ENCODE measurements around the gene KCNQ4.

The KCNQ4 gene

GRCh38 chr1:40834968-40835545 lies 51.5 kb downstream of the KCNQ4 start:
- no peak for FAIRE-seq

GRCh38 chr1:40836283-40836682 lies 52.7 kb downstream of the KCNQ4 start:
- FAIRE-seq (no peak), DNase-seq (ENCODE audit: insufficient read length, low spot score) (no peak)
- no peak for TF ChIP-seq PAX5 (IDR thresholded peaks at IDR 0.05; ENCODE audit: insufficient read depth, low read length, severe bottlenecking)

More at GRCh38 chr1:40834968-40835545, 51.5 kb downstream of the KCNQ4 start:
- TF ChIP-seq PAX5 (IDR thresholded peaks at IDR 0.05; ENCODE audit: insufficient read depth, low read length, severe bottlenecking) (no peak), POLR2AphosphoS5 (IDR thresholded peaks at IDR 0.05; ENCODE audit: low read depth, low read length) (no peak), SPI1 (IDR thresholded peaks at IDR 0.05; ENCODE audit: low read depth, low read length) (no peak), POU2F2 (IDR thresholded peaks at IDR 0.05; ENCODE audit: low read depth, low read length) (no peak), POLR2A (IDR thresholded peaks at IDR 0.05; ENCODE audit: low read depth, low read length) (no peak), TAF1 (IDR thresholded peaks at IDR 0.05; ENCODE audit: low read depth, low read length) (no peak)
- DNase-seq (ENCODE audit: insufficient read length, low spot score): no peak

- TF ChIP-seq POU2F2 (IDR thresholded peaks at IDR 0.05; ENCODE audit: low read depth, low read length) (no peak), POLR2A (IDR thresholded peaks at IDR 0.05; ENCODE audit: low read depth, low read length) (no peak), SPI1 (IDR thresholded peaks at IDR 0.05; ENCODE audit: low read depth, low read length) (no peak), POLR2AphosphoS5 (IDR thresholded peaks at IDR 0.05; ENCODE audit: low read depth, low read length) (no peak), PAX5 (IDR thresholded peaks at IDR 0.05; ENCODE audit: insufficient read depth, low read length, severe bottlenecking) (no peak), TAF1 (IDR thresholded peaks at IDR 0.05; ENCODE audit: low read depth, low read length) (no peak)
- no peak for FAIRE-seq
- DNase-seq (ENCODE audit: insufficient read length, low spot score): no peak
These were observed 54.0 kb downstream of the KCNQ4 start for GRCh38 chr1:40837601-40838000.

- FAIRE-seq (no peak), DNase-seq (ENCODE audit: insufficient read length, low spot score) (no peak)
- TF ChIP-seq TAF1 (IDR thresholded peaks at IDR 0.05; ENCODE audit: low read depth, low read length): no peak
- no peak for TF ChIP-seq POU2F2 (IDR thresholded peaks at IDR 0.05; ENCODE audit: low read depth, low read length)
- no peak for TF ChIP-seq POLR2A (IDR thresholded peaks at IDR 0.05; ENCODE audit: low read depth, low read length)
- no peak for TF ChIP-seq PAX5 (IDR thresholded peaks at IDR 0.05; ENCODE audit: insufficient read depth, low read length, severe bottlenecking)
- no peak for TF ChIP-seq POLR2AphosphoS5 (IDR thresholded peaks at IDR 0.05; ENCODE audit: low read depth, low read length)
- no peak for TF ChIP-seq SPI1 (IDR thresholded peaks at IDR 0.05; ENCODE audit: low read depth, low read length)
These were observed 54.7 kb downstream of the KCNQ4 start for GRCh38 chr1:40838045-40838979.

GRCh38 chr1:40838980-40839942 lies 55.7 kb downstream of the KCNQ4 start:
- DNase-seq (ENCODE audit: insufficient read length, low spot score) (no peak), FAIRE-seq (no peak)
- TF ChIP-seq POLR2A (IDR thresholded peaks at IDR 0.05; ENCODE audit: low read depth, low read length) (no peak), POLR2AphosphoS5 (IDR thresholded peaks at IDR 0.05; ENCODE audit: low read depth, low read length) (no peak), SPI1 (IDR thresholded peaks at IDR 0.05; ENCODE audit: low read depth, low read length) (no peak)

GRCh38 chr1:40839943-40840335 lies 56.4 kb downstream of the KCNQ4 start:
- FAIRE-seq (no peak), DNase-seq (ENCODE audit: insufficient read length, low spot score) (no peak)
- TF ChIP-seq SPI1 (IDR thresholded peaks at IDR 0.05; ENCODE audit: low read depth, low read length): no peak
- TF ChIP-seq TAF1 (IDR thresholded peaks at IDR 0.05; ENCODE audit: low read depth, low read length): no peak
- no peak for TF ChIP-seq POU2F2 (IDR thresholded peaks at IDR 0.05; ENCODE audit: low read depth, low read length)
- TF ChIP-seq POLR2A (IDR thresholded peaks at IDR 0.05; ENCODE audit: low read depth, low read length): no peak
- no peak for TF ChIP-seq POLR2AphosphoS5 (IDR thresholded peaks at IDR 0.05; ENCODE audit: low read depth, low read length)
- no peak for TF ChIP-seq PAX5 (IDR thresholded peaks at IDR 0.05; ENCODE audit: insufficient read depth, low read length, severe bottlenecking)

GRCh38 chr1:40840526-40841323 lies 57.1 kb downstream of the KCNQ4 start:
- FAIRE-seq: no peak
- DNase-seq (ENCODE audit: insufficient read length, low spot score): no peak
- TF ChIP-seq SPI1 (IDR thresholded peaks at IDR 0.05; ENCODE audit: low read depth, low read length) (peak; percentile 4; the same call in 1 of the 2 replicates), TAF1 (IDR thresholded peaks at IDR 0.05; ENCODE audit: low read depth, low read length) (no peak)

- DNase-seq (ENCODE audit: insufficient read length, low spot score) (no peak), FAIRE-seq (no peak)
- TF ChIP-seq SPI1 (IDR thresholded peaks at IDR 0.05; ENCODE audit: low read depth, low read length): no peak
- TF ChIP-seq POLR2A (IDR thresholded peaks at IDR 0.05; ENCODE audit: low read depth, low read length): no peak
- TF ChIP-seq POU2F2 (IDR thresholded peaks at IDR 0.05; ENCODE audit: low read depth, low read length): no peak
- no peak for TF ChIP-seq POLR2AphosphoS5 (IDR thresholded peaks at IDR 0.05; ENCODE audit: low read depth, low read length)
- no peak for TF ChIP-seq TAF1 (IDR thresholded peaks at IDR 0.05; ENCODE audit: low read depth, low read length)
- TF ChIP-seq PAX5 (IDR thresholded peaks at IDR 0.05; ENCODE audit: insufficient read depth, low read length, severe bottlenecking): no peak
These were observed 58.0 kb downstream of the KCNQ4 start for GRCh38 chr1:40841602-40842001.

GRCh38 chr1:40842207-40842606 lies 58.6 kb downstream of the KCNQ4 start:
- TF ChIP-seq PAX5 (IDR thresholded peaks at IDR 0.05; ENCODE audit: insufficient read depth, low read length, severe bottlenecking): no peak
- TF ChIP-seq TAF1 (IDR thresholded peaks at IDR 0.05; ENCODE audit: low read depth, low read length): no peak
- TF ChIP-seq SPI1 (IDR thresholded peaks at IDR 0.05; ENCODE audit: low read depth, low read length): no peak
- TF ChIP-seq POLR2A (IDR thresholded peaks at IDR 0.05; ENCODE audit: low read depth, low read length): no peak
- no peak for TF ChIP-seq POU2F2 (IDR thresholded peaks at IDR 0.05; ENCODE audit: low read depth, low read length)
- no peak for TF ChIP-seq POLR2AphosphoS5 (IDR thresholded peaks at IDR 0.05; ENCODE audit: low read depth, low read length)
- DNase-seq (ENCODE audit: insufficient read length, low spot score) (no peak), FAIRE-seq (no peak)
